Measurements from ENCODE around the gene HBEGF. TPM values are rescaled to one million over a fixed set of nuclear protein-coding genes. Genes with fewer than 3 reads are reported as not detected.

The HBEGF gene
- total RNA-seq, 1 donor from 2014 or later: 31.6 TPM

DNA sequence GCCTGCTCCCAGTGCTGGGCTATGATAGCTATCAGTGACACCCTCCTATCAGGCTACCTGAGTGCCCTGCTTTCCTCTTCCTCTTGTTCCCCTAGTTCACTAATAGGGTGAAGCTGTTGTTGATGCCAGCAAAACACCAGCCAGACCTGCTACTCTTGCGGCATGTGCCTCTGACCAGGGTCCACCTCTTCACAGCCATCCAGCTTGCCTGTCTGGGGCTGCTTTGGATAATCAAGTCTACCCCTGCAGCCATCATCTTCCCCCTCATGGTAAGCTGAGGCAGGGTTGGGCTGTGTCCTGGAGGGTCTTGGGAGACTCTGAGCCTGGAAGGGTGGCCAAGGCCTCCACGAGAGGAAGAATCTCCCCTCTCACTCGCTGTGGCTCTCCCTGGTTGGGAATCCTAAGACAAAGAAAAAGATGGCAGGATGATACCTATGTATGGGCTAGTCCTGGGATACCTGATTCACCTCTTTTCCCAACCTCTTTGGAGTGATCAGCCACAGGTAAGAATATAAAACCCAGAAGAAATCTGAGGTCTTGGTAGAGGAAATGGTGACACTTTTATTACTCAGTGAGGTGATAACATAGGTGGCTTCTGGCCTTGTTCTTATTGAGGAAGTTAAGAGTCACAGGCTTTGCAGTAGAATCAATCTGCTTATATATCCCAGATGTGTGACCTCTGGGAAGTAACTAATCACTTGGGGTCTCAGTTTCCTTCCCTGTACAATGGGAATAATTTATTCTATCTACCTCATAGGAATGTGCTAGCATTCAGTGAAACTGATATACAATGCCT is 25.2 kb upstream of the HBEGF start:
- DNase-seq (ENCODE audit: low read depth): no peak
- TF ChIP-seq, protein P1, sequence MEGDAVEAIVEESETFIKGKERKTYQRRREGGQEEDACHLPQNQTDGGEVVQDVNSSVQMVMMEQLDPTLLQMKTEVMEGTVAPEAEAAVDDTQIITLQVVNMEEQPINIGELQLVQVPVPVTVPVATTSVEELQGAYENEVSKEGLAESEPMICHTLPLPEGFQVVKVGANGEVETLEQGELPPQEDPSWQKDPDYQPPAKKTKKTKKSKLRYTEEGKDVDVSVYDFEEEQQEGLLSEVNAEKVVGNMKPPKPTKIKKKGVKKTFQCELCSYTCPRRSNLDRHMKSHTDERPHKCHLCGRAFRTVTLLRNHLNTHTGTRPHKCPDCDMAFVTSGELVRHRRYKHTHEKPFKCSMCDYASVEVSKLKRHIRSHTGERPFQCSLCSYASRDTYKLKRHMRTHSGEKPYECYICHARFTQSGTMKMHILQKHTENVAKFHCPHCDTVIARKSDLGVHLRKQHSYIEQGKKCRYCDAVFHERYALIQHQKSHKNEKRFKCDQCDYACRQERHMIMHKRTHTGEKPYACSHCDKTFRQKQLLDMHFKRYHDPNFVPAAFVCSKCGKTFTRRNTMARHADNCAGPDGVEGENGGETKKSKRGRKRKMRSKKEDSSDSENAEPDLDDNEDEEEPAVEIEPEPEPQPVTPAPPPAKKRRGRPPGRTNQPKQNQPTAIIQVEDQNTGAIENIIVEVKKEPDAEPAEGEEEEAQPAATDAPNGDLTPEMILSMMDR (IDR thresholded peaks at IDR 0.05; ENCODE audit: insufficient read depth, low read length, poor library complexity, severe bottlenecking): no peak
- Histone ChIP-seq H3K36me3 (ENCODE audit: control insufficient read depth, insufficient read depth, low read length) (no peaks in the 10 kb centered on the region), H3K4me3 (ENCODE audit: low read depth, low read length) (no peak overlapping the region), H3K27me3 (ENCODE audit: control insufficient read depth, insufficient read depth, low read length) (no peaks in the 10 kb centered on the region)

DNA sequence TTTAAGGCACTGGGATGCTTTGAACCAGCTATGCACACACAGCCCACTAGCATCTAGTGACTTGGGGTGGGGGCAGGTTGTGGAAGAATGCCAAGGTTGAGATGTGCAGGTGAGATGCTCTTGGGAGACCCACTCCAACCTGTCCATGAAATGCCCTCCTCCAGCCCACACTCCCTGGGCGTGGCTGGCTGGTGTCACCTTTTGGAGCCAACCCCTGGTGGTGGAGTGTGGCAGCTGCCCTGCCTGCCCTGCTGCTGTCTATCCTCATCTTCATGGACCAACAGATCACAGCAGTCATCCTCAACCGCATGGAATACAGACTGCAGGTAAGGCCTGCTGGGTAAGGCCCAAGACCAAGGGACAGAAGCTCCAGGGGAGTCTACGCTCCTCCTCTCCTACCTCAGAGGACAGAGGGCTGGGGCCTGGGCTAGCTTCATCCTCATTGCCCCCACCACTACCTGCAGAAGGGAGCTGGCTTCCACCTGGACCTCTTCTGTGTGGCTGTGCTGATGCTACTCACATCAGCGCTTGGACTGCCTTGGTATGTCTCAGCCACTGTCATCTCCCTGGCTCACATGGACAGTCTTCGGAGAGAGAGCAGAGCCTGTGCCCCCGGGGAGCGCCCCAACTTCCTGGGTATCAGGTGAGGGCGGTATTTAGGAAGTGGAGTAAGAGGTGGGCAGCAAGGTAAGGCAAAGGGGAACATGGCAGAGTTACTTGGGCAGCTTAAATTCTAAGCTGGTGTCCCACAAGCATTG is 21.0 kb upstream of the HBEGF start:
- Histone ChIP-seq H3K27me3 (ENCODE audit: control insufficient read depth, insufficient read depth, low read length) (no peaks in the 10 kb centered on the region), H3K36me3 (ENCODE audit: control insufficient read depth, insufficient read depth, low read length) (no peaks in the 10 kb centered on the region), H3K4me3 (ENCODE audit: low read depth, low read length) (no peak overlapping the region)
- TF ChIP-seq, protein P1 (IDR thresholded peaks at IDR 0.05; ENCODE audit: insufficient read depth, low read length, poor library complexity, severe bottlenecking): no peak
- no peak for DNase-seq (ENCODE audit: low read depth)

DNA sequence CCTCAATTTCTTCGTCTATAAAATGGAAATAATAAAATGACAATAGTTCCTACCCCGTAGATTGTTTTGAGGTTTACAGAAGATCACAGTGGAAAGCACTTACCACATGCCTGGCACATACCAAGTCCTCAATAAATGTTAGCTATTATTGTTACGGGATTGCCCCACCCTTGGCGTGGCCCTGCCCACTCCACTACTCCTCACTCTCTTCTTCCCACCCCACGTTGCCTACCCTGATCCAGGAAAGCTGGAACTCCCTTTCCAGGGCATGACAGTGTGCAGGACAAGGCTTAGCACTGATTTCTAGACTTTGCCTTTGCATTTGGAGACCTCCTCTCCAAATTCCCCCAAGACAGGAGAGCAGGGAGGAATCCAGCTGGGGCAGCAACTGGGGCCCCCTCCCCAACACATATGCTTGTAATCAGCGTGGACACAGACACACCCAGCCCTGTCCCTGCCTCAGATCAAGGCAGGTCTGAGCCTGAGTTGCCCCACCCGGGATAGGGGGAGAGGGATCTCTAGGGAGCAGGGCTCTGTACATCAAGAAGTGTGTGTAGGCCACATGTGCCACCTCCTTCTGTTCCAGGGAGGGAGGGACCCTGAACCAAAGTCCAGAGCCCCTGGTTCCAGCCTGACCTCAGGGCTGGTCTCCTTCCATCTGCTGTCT is 20.3 kb upstream of the HBEGF start:
- TF ChIP-seq, protein P1 (IDR thresholded peaks at IDR 0.05; ENCODE audit: insufficient read depth, low read length, poor library complexity, severe bottlenecking): no peak
- DNase-seq (ENCODE audit: low read depth): no peak
- Histone ChIP-seq H3K4me3 (ENCODE audit: low read depth, low read length) (no peak overlapping the region), H3K27me3 (ENCODE audit: control insufficient read depth, insufficient read depth, low read length) (no peaks in the 10 kb centered on the region), H3K36me3 (ENCODE audit: control insufficient read depth, insufficient read depth, low read length) (no peaks in the 10 kb centered on the region)

DNA sequence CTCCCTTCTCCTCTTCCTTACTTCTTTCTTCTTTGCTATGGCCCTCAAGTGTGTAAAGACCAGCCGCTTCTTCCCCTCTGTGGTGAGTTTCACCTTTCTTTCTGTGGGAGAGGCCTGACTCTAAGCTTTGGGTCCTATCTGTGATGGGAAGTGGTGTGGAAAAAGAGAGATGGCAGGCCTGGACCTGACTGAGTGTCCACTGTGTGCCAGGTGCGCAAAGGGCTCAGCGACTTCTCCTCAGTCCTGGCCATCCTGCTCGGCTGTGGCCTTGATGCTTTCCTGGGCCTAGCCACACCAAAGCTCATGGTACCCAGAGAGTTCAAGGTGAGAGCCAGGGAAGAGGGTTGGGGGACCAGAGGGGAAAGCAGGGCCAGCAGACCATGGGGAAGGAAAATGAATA is 19.5 kb upstream of the HBEGF start:
- Histone ChIP-seq H3K4me3 (ENCODE audit: low read depth, low read length) (no peak overlapping the region), H3K36me3 (ENCODE audit: control insufficient read depth, insufficient read depth, low read length) (no peaks in the 10 kb centered on the region), H3K27me3 (ENCODE audit: control insufficient read depth, insufficient read depth, low read length) (no peaks in the 10 kb centered on the region)
- TF ChIP-seq, protein P1 (IDR thresholded peaks at IDR 0.05; ENCODE audit: insufficient read depth, low read length, poor library complexity, severe bottlenecking): no peak
- no peak for DNase-seq (ENCODE audit: low read depth)

DNA sequence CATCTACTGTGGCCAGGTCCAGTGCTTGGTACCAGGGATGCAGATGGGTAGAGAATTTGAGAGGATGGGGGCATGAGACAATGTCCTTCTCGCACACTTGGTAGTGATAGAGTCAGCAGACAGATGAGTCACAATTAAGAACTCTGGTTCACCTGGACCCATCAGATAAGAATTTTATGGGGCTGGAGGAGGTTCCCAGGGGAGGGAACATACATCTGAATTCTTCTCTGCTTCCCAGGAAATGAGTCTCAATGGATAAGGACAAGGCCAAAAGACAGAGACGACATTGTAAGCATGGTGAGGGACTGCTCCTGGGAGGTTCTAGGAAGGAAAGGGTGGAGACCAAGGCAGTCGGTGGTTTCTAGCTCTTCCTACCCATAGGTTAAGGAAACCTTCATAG is 18.9 kb upstream of the HBEGF start:
- TF ChIP-seq, protein P1 (IDR thresholded peaks at IDR 0.05; ENCODE audit: insufficient read depth, low read length, poor library complexity, severe bottlenecking): no peak
- no peak for DNase-seq (ENCODE audit: low read depth)
- no peaks in the 10 kb centered on the region for H3K27me3 ChIP-seq (ENCODE audit: control insufficient read depth, insufficient read depth, low read length)

More for the DNA sequence above, 18.9 kb upstream of the HBEGF start:
- H3K4me3 ChIP-seq (ENCODE audit: low read depth, low read length): no peak overlapping the region
- no peaks in the 10 kb centered on the region for H3K36me3 ChIP-seq (ENCODE audit: control insufficient read depth, insufficient read depth, low read length)

Measured in kidney epithelial cell (primary cell).